ENCODE data around the gene PCNX2. TPM values are rescaled to one million over a fixed set of nuclear protein-coding genes. Genes with fewer than 3 reads are reported as not detected.

PCNX2 gene
- total RNA-seq, 1 donor from 2014 or later = 33.6 TPM

DNA sequence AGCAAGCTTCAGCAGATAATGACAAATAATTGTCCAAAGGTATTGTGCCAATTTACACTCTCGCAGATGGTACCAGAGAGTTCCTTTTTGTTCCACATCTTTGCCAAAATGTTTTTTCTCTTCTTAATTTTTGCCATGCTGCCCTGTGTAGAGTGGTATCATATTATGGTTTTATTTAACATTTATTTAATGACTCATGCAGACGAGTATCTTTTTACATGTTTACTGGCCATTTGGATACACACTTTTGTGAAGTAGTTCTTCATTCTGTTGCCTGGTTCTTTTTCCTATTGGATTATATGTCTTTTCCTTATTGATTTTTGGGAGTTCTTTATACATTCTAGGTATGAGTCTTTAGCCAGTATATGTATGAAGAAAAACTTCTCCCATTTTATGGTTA, 151.1 kb downstream of the PCNX2 start:
- Mint-ChIP-seq H3K27me3 (no peaks in the 10 kb centered on the region), H3K27ac (no peak overlapping the region), H3K4me3 (ENCODE audit: low read depth) (no peak overlapping the region), H3K36me3 (ENCODE audit: insufficient read depth) (peaks cover 3% of the 10 kb centered on the region), H3K4me1 (ENCODE audit: low read depth) (no peaks in the 10 kb centered on the region), H3K9me3 (ENCODE audit: low read depth) (no peaks in the 10 kb centered on the region)
- DNase-seq (ENCODE audit: low spot score, unreplicated experiment) = no peak
- TF ChIP-seq, protein P1, sequence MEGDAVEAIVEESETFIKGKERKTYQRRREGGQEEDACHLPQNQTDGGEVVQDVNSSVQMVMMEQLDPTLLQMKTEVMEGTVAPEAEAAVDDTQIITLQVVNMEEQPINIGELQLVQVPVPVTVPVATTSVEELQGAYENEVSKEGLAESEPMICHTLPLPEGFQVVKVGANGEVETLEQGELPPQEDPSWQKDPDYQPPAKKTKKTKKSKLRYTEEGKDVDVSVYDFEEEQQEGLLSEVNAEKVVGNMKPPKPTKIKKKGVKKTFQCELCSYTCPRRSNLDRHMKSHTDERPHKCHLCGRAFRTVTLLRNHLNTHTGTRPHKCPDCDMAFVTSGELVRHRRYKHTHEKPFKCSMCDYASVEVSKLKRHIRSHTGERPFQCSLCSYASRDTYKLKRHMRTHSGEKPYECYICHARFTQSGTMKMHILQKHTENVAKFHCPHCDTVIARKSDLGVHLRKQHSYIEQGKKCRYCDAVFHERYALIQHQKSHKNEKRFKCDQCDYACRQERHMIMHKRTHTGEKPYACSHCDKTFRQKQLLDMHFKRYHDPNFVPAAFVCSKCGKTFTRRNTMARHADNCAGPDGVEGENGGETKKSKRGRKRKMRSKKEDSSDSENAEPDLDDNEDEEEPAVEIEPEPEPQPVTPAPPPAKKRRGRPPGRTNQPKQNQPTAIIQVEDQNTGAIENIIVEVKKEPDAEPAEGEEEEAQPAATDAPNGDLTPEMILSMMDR (IDR thresholded peaks at IDR 0.05; ENCODE audit: unreplicated experiment) = no peak

DNA sequence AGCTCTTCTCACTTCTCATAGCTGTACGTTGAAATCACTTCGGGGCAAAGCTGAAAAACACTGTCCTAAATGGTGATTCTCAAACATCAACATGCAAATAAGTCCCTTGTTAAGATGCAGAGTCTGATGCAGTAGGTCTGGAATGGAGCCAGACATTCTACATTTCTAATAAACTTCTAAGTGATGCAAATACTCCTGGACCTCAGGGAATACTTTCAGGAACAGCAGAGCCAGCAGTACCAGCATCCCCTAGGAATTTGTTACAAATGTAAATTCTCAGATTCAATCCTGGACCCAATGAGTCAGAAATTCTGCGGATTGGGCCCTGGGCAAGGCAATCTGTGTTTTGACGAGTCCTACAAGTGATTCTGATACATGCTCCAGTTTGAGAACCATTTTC, 152.3 kb downstream of the PCNX2 start:
- Mint-ChIP-seq H3K9me3 (ENCODE audit: low read depth) (no peaks in the 10 kb centered on the region), H3K4me3 (ENCODE audit: low read depth) (no peak overlapping the region), H3K27me3 (no peaks in the 10 kb centered on the region), H3K4me1 (ENCODE audit: low read depth) (no peaks in the 10 kb centered on the region), H3K36me3 (ENCODE audit: insufficient read depth) (peaks cover 3% of the 10 kb centered on the region), H3K27ac (no peak overlapping the region)
- TF ChIP-seq, protein P1 (IDR thresholded peaks at IDR 0.05; ENCODE audit: unreplicated experiment) = no peak
- no peak for DNase-seq (ENCODE audit: low spot score, unreplicated experiment)

DNA sequence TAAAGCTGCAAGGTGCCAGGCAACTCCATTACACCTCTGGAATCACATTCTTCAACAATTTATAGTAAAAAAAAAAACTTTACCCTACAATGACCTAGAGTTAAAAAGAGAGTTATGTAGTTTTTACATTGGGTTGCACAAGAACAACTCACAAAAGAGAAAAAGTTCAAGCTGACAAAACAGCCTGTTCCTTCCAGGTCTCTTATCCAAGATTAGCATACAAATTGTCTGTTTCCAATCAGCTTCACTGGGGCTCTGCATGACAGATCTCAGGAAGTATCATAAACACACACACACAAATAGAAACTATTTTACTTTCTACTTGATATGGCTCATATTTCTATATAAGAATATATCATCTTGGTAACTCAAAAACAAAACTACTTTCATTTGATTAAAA, 154.6 kb downstream of the PCNX2 start:
- H3K27ac Mint-ChIP-seq = no peak overlapping the region
- no peaks in the 10 kb centered on the region for H3K4me1 Mint-ChIP-seq (ENCODE audit: low read depth)
- TF ChIP-seq, protein P1 (IDR thresholded peaks at IDR 0.05; ENCODE audit: unreplicated experiment) = no peak
- peaks cover 2% of the 10 kb centered on the region for H3K36me3 Mint-ChIP-seq (ENCODE audit: insufficient read depth)
- H3K4me3 Mint-ChIP-seq (ENCODE audit: low read depth) = no peak overlapping the region
- no peaks in the 10 kb centered on the region for H3K27me3 Mint-ChIP-seq
- no peaks in the 10 kb centered on the region for H3K9me3 Mint-ChIP-seq (ENCODE audit: low read depth)
- DNase-seq (ENCODE audit: low spot score, unreplicated experiment) = no peak

DNA sequence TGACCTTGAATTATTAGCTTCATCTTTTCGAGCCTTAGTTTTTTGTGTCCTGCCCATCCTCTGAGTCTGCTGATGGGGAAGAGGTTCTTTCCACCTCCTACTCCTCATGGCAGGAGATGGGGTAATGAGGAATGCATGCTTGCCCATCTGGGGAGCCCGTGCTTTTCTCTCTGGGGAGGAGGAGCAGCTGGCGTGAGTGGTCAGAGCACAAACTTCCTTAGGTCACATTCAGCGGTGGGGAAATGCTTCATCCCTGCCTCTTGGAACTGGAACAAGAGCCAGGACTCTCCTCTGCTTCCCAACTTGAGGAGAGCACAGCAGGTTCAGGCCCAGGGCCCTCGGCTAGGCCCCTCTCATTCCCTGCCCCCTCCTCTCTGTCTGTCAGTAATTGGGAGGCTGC, 155.0 kb downstream of the PCNX2 start:
- TF ChIP-seq, protein P1 (IDR thresholded peaks at IDR 0.05; ENCODE audit: unreplicated experiment) = no peak
- Mint-ChIP-seq H3K27me3 (no peaks in the 10 kb centered on the region), H3K36me3 (ENCODE audit: insufficient read depth) (peaks cover 2% of the 10 kb centered on the region), H3K4me1 (ENCODE audit: low read depth) (peaks cover 3% of the 10 kb centered on the region), H3K27ac (no peak overlapping the region), H3K4me3 (ENCODE audit: low read depth) (no peak overlapping the region), H3K9me3 (ENCODE audit: low read depth) (no peaks in the 10 kb centered on the region)
- DNase-seq (ENCODE audit: low spot score, unreplicated experiment) = no peak

DNA sequence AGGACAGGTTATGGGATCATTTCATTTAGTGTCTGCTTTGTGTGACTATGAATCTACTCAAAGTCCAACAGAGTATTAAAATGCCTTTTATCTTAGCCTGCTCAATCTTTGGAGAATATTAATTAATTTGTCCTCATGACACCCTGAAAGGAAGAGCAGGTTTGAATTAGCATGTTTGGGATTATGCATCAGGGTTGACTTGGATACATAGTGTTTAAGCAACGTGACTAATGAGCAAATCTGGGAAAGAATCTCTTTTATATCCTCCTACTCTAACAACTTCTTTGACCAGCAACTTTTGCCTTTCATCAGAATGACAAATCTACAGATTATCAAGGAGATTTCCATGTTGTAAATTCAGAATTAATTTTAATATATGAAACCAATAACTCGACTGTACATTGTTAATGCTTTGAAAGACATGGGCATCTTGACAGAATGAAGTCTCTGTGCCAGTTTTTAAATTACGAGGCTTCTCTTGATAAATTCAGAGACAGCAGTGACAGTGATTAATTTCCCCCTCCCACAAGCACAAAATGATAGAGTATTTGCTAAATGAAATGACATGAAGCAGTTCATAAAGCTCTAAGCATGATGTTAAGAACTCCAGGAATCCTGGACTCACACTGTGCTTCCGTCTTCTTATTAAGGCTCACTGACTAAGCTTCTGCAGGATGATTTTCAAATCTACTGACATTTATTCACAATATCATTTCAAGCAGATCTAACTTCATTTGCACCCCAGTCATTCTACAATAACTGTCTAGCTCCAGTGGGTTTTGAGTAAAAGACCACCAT, 156.5 kb downstream of the PCNX2 start:
- Mint-ChIP-seq H3K36me3 (ENCODE audit: insufficient read depth) (no peaks in the 10 kb centered on the region), H3K27ac (no peak overlapping the region), H3K27me3 (no peaks in the 10 kb centered on the region), H3K9me3 (ENCODE audit: low read depth) (no peaks in the 10 kb centered on the region), H3K4me1 (ENCODE audit: low read depth) (peaks cover 3% of the 10 kb centered on the region), H3K4me3 (ENCODE audit: low read depth) (no peak overlapping the region)
- TF ChIP-seq, protein P1 (IDR thresholded peaks at IDR 0.05; ENCODE audit: unreplicated experiment) = no peak
- DNase-seq (ENCODE audit: low spot score, unreplicated experiment) = no peak

All from progenitor cell of endocrine pancreas (in vitro differentiated cells).